RWPE1 (cell line): ENCODE measurements around the gene LGR4.

Experiments used
- CTCF ChIA-PET: fragments of 350-600 bp; sonication (Branson Sonifier 250); formaldehyde crosslinking; extraction: SDS; loops from one replicate; lab custom pipeline; 2021; lab: Yijun Ruan, JAX
- POLR2A ChIA-PET: fragments of 400-600 bp; formaldehyde crosslinking; extraction: SDS; loops from one replicate; lab custom pipeline; 2020; ENCODE audit warnings: antibody characterized with exemption; ENCODE audit not compliant: low non-redundant PET; lab: Yijun Ruan, JAX
- DNase-seq: peaks from one replicate; pipeline ENCODE4 v3.0.0; 2012; ENCODE audit warnings: low spot score
- H3K27ac ChIP-seq: fragments of 450-650 bp; 2 replicates; pipeline ENCODE4 v1.5.1; 2017
- CTCF ChIP-seq: fragments of 450-650 bp; conservative IDR thresholded peaks from 2 replicates; pipeline ENCODE4 v1.5.1; 2017; ENCODE audit warnings: low read depth, mild to moderate bottlenecking

LGR4 gene

GRCh38 chr11:27418356-27418755 is 54.2 kb downstream of the LGR4 start:
- H3K27ac ChIP-seq, result no peak overlapping the region
- TF ChIP-seq CTCF, result no peak
- CTCF ChIA-PET, result no interaction called here
- no peak for DNase-seq
- POLR2A ChIA-PET, result no interaction called here

GRCh38 chr11:27416568-27417176 is 55.9 kb downstream of the LGR4 start:
- ChIA-PET CTCF (no interaction called here), POLR2A (no interaction called here)
- no peak for DNase-seq
- no peak overlapping the region for H3K27ac ChIP-seq
- no peak for TF ChIP-seq CTCF

- TF ChIP-seq CTCF, result no peak
- H3K27ac ChIP-seq, result no peak overlapping the region
- CTCF ChIA-PET, result interaction anchor here (0.6 kb wide), 1 partner anchor 71 kb away, joined by 6 read pairs; no protein-coding TSS in a partner anchor
- POLR2A ChIA-PET, result no interaction called here
- DNase-seq, result no peak
Measured at GRCh38 chr11:27414644-27415043, 57.9 kb downstream of the LGR4 start.

GRCh38 chr11:27413218-27413617 is 59.4 kb downstream of the LGR4 start:
- ChIA-PET POLR2A (no interaction called here), CTCF (interaction anchor here (0.6 to 1.3 kb wide), 3 partner anchors 12 to 36 kb away, joined by 3 to 5 read pairs (median 3); no protein-coding TSS in a partner anchor)
- DNase-seq, result peak; percentile 27
- H3K27ac ChIP-seq, result no peak overlapping the region
- no peak for TF ChIP-seq CTCF

GRCh38 chr11:27412192-27412691 is 60.3 kb downstream of the LGR4 start:
- no peak for TF ChIP-seq CTCF
- CTCF ChIA-PET, result interaction anchor here (1.2 to 1.3 kb wide), 2 partner anchors 8 to 11 kb away, joined by 4 to 5 read pairs; no protein-coding TSS in a partner anchor
- POLR2A ChIA-PET, result no interaction called here

GRCh38 chr11:27411328-27411727 is 61.3 kb downstream of the LGR4 start:
- CTCF ChIA-PET, result interaction anchor here (1.2 kb wide), 1 partner anchor 9 kb away, joined by 4 read pairs; no protein-coding TSS in a partner anchor
- no peak for TF ChIP-seq CTCF
- DNase-seq, result no peak
- POLR2A ChIA-PET, result interaction anchor here (0.7 kb wide), 1 partner anchor 62 kb away, joined by 4 read pairs; no protein-coding TSS in a partner anchor
- H3K27ac ChIP-seq, result no peak overlapping the region

More at GRCh38 chr11:27412192-27412691, 60.3 kb downstream of the LGR4 start:
- no peak for DNase-seq
- no peak overlapping the region for H3K27ac ChIP-seq
